Fibroblast of lung (primary cell): ENCODE results near the gene MCF2L2.

Experiments
- CTCF ChIP-seq, 2 donors: IDR thresholded peaks in 1 of 2; conservative IDR thresholded peaks in 1 of 2; 1 replicate in 1 of 2; 2 replicates in 1 of 2; pipeline ENCODE4 v1.5.1; 2011 to 2012; ENCODE audit warnings: low read length in 2 of 2, control low read depth in 1 of 2, inconsistent platforms in 1 of 2, low read depth in 1 of 2, mild to moderate bottlenecking in 1 of 2
- EZH2 ChIP-seq: IDR thresholded peaks from 2 replicates; pipeline ENCODE4 v1.5.1; 2012; ENCODE audit warnings: low read length, control low read depth, mild to moderate bottlenecking; ENCODE audit errors: missing control alignments

- no peak for TF ChIP-seq EZH2
- TF ChIP-seq CTCF (conservative IDR thresholded peaks at IDR 0.05 in 1 of 2, IDR thresholded peaks at IDR 0.05 in 1 of 2; ENCODE audit: low read depth in 1 of 2, low read length in 2 of 2): no peak
Measured at GRCh38 chr3:183296944-183297343, 131.5 kb downstream of the MCF2L2 start.
